ENCODE measurements around the gene STXBP6.

STXBP6 gene

DNA sequence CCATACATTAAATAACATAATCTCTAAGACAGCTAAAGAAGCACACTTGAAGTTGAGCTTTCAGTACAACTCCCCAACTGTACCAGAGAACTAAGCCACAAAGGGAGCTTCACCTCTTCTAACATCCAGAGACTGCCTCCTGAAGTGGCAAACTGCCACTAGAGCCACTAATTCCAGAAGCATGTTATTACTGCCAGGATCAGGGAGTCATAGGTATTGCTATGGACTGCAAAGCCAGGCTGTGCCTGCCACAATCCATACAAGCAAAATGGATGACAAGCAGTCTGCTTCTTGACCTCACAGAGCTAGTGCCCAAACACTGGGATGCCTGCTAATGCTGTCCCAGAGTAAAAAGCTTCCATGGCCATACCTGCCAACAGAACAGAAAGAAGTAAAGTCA is 160.1 kb downstream of the STXBP6 start:
- TF ChIP-seq, protein P1, sequence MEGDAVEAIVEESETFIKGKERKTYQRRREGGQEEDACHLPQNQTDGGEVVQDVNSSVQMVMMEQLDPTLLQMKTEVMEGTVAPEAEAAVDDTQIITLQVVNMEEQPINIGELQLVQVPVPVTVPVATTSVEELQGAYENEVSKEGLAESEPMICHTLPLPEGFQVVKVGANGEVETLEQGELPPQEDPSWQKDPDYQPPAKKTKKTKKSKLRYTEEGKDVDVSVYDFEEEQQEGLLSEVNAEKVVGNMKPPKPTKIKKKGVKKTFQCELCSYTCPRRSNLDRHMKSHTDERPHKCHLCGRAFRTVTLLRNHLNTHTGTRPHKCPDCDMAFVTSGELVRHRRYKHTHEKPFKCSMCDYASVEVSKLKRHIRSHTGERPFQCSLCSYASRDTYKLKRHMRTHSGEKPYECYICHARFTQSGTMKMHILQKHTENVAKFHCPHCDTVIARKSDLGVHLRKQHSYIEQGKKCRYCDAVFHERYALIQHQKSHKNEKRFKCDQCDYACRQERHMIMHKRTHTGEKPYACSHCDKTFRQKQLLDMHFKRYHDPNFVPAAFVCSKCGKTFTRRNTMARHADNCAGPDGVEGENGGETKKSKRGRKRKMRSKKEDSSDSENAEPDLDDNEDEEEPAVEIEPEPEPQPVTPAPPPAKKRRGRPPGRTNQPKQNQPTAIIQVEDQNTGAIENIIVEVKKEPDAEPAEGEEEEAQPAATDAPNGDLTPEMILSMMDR (IDR thresholded peaks at IDR 0.05; ENCODE audit: insufficient read depth, missing control alignments), result no peak
- DNase-seq (ENCODE audit: insufficient read length, low spot score), result no peak
- FAIRE-seq, result no peak

DNA sequence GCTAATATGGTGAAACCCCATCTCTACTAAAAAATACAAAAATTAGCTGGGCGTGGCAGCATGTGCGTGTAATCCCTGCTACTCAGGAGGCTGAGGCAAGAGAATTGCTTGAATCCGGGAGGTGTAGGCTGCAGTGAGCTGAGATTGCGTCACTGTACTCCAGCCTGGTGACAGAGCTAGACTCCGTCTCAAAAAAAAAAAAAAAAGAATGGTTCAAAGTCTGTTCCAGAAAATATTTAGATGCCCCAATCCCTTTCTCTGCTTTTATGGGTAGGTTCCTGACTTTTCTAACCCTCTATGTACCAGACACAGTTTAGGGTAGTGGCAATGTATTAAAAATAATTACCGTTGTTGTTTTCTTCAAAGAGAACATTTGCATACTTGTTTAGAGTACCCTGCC is 161.4 kb downstream of the STXBP6 start:
- TF ChIP-seq, protein P1 (IDR thresholded peaks at IDR 0.05; ENCODE audit: insufficient read depth, missing control alignments), result no peak
- FAIRE-seq, result no peak
- no peak for DNase-seq (ENCODE audit: insufficient read length, low spot score)

DNA sequence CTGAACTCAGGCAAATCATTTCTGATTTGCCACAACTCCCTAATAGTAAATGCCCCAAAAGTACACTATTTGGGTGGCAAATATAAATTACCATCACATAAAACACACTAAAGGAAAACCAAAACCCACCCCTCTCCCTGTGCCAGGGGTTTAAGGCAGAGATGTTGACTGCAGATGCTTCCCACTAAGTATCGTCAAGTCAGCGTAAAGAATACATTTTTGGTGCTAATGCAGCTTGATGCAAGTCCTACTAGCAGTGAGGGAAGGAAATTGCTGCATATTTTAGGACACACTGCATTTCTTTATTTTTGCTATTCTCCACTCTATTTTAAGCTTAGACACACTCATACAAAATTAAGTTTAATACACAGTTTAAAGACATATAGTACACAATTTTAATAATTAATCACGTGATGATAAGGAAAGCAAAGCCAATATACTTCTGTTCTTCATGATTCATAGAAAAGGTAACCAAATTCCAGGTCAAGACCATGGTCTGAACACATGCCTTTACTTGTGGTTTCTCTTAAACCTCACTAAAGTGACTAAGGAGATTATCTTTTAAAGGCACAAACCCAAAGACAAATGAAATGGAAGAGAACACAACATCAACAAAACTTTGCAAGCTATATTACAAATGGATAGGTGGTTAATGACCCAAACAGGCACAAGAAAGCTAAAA is 162.2 kb downstream of the STXBP6 start:
- no peak for DNase-seq (ENCODE audit: insufficient read length, low spot score)
- FAIRE-seq, result no peak
- TF ChIP-seq, protein P1 (IDR thresholded peaks at IDR 0.05; ENCODE audit: insufficient read depth, missing control alignments), result no peak

- DNase-seq (ENCODE audit: insufficient read length, low spot score) (no peak), FAIRE-seq (no peak)
- TF ChIP-seq, protein P1 (IDR thresholded peaks at IDR 0.05; ENCODE audit: insufficient read depth, missing control alignments), result no peak
These were observed 164.5 kb downstream of the STXBP6 start for GRCh38 chr14:24885410-24885913.

- DNase-seq (ENCODE audit: insufficient read length, low spot score), result no peak
- FAIRE-seq, result no peak
- TF ChIP-seq, protein P1 (IDR thresholded peaks at IDR 0.05; ENCODE audit: insufficient read depth, missing control alignments), result no peak
These were observed 166.4 kb downstream of the STXBP6 start for GRCh38 chr14:24883576-24883975.

DNA sequence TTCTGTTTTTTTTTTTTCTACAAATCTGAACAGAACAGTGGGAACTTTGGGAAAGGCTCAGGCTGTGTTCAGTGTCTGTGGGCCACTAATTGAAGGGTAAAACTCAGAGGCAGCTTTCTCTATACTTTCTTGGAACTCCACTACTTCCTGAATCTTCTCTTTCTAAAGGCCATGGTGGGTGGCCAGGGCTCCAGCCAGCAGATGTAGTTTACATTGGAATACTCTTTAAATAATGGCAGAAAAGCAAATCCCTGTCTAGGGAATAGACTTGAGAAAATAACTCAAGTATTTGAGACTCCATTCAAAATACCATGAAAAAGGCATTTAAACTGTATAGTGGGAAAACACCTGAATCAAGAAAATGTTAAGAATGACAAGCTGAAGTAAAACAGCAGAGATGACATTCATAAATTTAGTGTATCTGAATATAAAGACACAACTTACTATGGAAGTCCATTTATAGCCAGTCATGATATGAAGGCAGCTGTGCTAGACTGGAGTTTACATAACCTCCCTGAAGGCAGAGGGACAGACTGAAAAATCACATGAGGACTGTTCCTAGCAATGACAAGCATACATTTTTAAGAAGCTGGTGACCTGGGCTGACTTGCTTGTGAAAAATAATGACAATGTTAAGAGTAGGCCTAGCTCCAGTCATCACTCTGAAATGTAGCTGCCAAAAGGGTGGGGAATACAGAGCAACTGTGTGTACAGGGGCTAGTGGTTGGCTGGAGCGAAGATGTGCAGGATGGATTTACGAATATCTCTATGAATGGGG is 168.6 kb downstream of the STXBP6 start:
- TF ChIP-seq, protein P1 (IDR thresholded peaks at IDR 0.05; ENCODE audit: insufficient read depth, missing control alignments), result no peak
- DNase-seq (ENCODE audit: insufficient read length, low spot score) (no peak), FAIRE-seq (no peak)

GRCh38 chr14:24880689-24881088 is 169.3 kb downstream of the STXBP6 start:
- FAIRE-seq (no peak), DNase-seq (ENCODE audit: insufficient read length, low spot score) (no peak)
- TF ChIP-seq, protein P1 (IDR thresholded peaks at IDR 0.05; ENCODE audit: insufficient read depth, missing control alignments), result no peak

Measured in D721Med (cell line).